Right lobe of liver (tissue), 4 donors: ENCODE measurements around the gene CAPN10.

ENCODE experiments used
- CTCF ChIP-seq, 4 donors: fragments of 200-600 bp in 3 of 4; fragments of 450-650 bp in 1 of 4; IDR thresholded peaks; one replicate each; pipeline versions ENCODE4 v1.5.1 to v1.8.0; 2016 to 2022; ENCODE audit warnings: antibody characterized with exemption in 4 of 4, mild to moderate bottlenecking in 2 of 4
- POLR2A ChIP-seq: fragments of 450-650 bp; IDR thresholded peaks from one replicate; pipeline ENCODE4 v1.6.1; 2017; ENCODE audit warnings: antibody characterized with exemption, mild to moderate bottlenecking
- donor health status: DM: no; HTN: no; CAD: no.
- donor health status: DM: no; HTN: no; CAD: no.
- donor health status: DM: no; HTN: yes; CAD: no.

DNA sequence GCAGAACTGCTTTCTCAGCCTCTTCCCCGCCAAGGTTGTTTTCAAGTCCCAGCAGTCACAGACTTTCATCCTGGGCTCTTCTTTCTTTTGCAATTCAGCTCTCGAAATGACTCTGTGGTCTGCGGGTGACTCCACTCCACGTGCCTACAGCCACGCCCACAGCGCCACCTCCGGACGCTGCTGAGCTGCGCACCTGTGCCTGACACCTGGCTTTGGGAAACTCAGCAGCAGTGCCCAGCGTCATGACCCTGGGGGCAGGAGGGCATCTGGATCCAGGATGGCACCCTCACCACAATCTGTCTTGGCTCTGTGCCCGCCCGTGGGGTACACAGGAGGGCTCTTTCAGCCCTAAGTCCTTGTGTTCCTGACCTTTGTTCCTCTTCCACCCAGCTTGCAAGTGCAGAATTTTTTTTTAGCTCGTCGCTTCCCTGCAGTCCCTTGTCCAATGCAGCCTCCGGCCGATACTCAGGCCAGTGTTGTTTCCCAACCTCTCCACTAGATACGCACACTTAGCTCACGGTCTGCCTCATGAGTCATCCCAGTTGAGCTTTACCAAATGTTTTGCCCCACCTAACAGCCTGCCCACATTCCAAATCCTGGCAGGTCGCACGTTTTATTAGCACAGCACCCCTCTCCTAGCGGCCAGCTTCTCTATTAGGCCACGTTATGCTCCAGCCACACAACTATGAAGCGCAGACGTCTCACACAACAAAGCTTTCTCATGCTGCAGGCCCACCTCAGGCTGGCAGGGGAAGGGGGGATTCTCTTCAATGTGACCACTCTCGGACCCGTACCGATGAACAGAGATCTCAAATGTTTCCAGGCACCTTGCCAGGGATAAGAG lies 6.5 kb upstream of the CAPN10 start:
- TF ChIP-seq CTCF (IDR thresholded peaks at IDR 0.05), result peak; percentile 34 to 57 (median 48)
- TF ChIP-seq POLR2A, result peak; percentile 18
